A549 treated with CORT108297 at 1 μM for 4 hours (cell line): ENCODE results near the gene UBE2O. TPM values are rescaled to one million over a fixed set of nuclear protein-coding genes. Genes with fewer than 3 reads are reported as not detected.

Experiments
- total RNA-seq: library from RNA; stranded (reverse); fragments of 200-300 nt; extraction: Qiagen RNA extraction; gene quantifications from 5 replicates; pipeline ENCODE4 v1.2.3, GENCODE V29; 2022

The UBE2O gene
- 26.0 to 35.9 TPM (median 34.4 TPM) in 5 replicates for total RNA-seq

DNA sequence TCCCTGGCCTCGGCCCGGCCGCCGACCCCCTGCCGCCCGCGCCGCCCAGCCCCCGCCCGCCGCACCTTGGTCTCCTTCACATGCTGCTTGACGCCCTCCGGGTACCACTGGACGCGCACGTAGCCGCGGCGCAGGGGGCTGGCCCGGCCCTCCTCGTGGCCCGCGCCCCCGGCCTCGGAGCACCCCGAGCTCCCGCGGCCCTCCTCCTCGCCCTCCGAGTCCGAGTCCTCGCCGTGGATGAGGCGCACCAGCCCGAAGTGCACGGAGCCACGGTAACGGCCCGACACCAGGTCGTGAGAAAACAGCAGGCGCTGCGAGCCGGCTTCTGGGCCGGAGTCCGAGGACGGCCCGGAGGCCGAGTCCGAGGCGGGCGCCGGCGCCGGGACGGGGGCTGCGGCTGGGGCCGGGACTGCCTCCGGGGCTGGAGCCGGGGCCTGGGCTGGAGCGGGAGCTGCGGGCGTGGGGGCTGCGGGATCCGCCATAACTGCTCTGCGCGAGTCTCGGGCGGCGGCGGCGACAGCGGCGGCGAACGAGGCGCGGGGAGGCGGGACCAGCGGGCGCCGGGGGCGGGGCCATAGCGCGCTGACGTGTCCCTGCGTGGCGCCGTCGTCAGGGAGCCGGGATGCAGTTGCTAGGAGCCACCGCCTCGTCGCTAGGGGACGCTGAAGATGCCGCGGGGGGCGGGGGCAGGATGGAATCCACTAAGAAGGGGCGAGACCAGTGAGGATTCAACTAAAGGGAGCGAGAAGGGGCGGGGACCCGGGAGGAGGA is at the start of gene UBE2O:
UBE2O (minus strand) TSS at position 493 of the 771 bp plus-strand sequence; CDS start at position 482, 11 bp downstream.

DNA sequence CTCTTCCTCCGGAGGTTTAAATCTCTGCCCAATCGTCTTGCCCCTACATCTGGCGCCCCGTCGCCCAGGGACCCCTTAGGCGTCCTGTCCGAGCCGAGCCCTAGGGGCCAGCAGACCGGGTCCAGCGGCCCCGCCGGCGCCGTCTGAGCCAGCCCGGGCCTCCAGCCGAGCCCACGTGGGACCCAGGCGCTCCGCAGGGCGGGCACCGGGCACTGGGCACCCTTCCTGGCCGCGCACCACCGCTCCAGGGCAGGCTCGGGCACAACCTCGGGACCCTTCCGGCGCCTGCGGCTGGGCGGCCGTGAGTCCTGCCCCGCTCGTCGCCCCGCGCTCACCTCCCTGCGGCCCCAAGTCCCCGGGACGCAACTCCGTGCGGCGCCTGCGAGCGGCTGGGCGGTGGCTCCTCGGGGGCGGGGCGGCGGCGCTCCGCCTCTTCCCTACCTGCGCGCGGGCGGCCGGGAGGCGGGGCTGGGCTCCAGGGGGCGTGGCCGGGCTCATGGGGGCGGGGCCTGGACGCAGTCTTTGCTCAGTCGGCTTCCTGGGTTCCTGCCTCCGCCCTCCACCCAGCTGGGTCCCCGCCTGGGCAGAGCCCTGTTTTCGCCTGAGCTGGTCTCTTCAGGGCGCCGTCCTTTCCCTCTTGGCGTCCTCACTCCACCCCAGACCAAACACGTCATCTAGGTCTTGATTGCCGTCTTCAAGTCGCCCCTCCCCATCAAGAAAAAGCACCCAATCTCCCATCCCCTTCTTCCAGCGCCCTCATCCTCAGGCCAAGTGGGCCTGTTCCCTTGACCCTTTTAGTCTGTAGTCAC is 48.3 kb upstream of the UBE2O start, which contains the start of gene RHBDF2:
RHBDF2 (minus strand) TSS at position 406 of the 809 bp plus-strand sequence. CDS start 19,899 bp downstream, outside the sequence.

DNA sequence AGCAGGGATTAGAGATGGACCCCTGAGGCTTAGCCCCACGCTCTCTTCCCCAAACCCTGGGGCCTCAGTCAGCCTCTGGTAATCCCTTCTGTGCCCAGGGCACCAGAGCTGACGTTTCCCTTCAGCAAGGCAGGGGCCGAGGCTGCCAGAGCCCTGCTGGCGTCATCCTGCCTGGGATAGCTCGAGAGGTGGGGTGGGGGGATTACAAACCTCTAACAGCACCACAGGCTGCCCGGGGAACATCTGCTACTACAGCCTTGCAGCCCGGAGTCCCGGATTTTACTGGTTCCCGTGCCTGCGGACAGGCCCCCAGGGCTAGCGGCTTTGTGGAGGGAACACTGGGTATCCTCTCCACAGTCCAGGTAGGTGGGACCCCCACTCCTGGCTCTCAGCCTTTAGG is 14.4 kb upstream of the UBE2O start, which contains the start of gene AANAT:
AANAT (plus strand) TSS at position 238 of the 400 bp plus-strand sequence. CDS start 1,144 bp downstream, outside the sequence.

DNA sequence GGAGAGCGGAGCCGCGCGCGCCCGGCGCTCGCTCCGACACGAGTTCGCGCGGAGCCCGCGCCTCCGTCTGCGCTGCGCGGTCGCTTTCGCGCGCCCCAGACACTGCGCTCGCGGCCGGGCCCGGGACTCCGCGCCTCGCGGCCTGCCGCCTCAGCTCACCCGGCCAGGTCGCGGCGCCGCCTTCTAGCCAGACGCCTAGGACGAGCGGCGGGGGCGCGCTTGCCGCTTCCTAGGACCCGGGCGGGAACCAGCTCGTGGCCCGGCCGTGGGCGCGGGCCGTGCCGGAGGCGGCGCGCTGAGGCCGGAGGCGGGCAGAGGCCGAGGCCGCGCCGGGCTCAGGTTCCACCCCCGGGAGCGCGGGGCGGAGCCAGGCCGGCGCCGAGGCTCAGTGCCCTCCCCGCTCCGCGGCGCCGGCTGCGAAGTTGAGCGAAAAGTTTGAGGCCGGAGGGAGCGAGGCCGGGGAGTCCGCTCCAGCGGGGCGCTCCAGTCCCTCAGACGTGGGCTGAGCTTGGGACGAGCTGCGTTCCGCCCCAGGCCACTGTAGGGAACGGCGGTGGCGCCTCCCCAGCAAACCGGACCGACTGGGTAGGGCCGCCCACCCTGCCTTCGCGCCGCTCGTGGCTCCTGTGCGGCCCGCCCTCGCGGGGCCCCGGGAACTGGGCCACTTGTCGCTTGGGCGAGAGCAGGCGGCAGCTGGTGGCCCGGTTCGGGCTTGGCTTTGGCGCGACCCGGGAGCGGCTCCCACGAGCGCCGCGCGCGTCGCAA is 68.5 kb downstream of the UBE2O start, which contains the start of gene SPHK1:
SPHK1 (plus strand) TSS at position 388 of the 765 bp plus-strand sequence. CDS start 1,036 bp downstream, outside the sequence.

DNA sequence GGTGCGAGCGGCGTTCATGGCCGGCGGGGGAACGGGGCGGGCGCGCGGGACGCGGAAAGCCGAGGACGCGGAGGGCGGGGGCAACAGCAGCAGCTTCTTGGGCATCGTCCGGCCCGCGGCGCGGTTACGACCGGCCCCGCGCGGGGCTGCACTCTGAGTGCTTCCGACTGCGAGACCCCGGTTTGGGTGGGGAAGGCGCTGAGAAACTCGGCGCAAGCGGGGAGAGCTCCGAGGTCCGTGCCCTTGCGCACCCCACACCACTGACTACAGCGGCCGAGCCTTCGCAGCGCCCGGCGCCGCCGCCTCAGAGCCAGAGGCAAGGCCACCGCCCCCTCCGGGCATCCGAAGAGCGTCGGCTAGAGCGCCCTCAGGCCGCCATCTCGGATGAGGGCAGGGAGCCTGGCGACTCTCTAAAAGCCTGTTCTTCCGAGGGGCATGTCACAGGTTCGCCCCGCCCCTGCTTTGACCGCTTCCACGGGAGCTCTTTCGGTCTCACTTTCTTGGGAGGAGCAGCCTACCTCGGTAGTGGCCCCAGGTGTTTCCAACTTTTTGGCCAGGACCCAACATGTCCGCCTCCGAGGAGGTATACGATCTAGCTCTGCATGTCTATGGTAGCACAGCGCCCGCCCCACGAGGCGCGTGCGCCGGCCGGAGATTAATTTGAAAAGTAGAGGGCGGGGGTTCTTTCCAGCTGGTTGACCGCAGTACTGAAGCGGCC is 99.2 kb downstream of the UBE2O start, which contains the start of gene PRPSAP1:
PRPSAP1 (minus strand) TSS at position 318 of the 718 bp plus-strand sequence; CDS start at position 105, 213 bp downstream.

Other genes with a start within 250 kb of the UBE2O start
- gene RNF157, start 212.7 kb downstream of the UBE2O start, total RNA-seq, result 5.1 to 6.0 TPM (median 5.7 TPM) in 5 replicates
- 43.1 to 93.0 TPM (median 88.6 TPM) in 5 replicates for gene UBALD2, start 187.8 kb downstream of the UBE2O start, total RNA-seq
- 0.83 to 1.7 TPM (median 1.2 TPM) in 5 replicates for gene QRICH2, start 144.9 kb downstream of the UBE2O start, total RNA-seq
- 53.3 to 68.3 TPM (median 63.3 TPM) in 5 replicates for gene PRPSAP1, start 99.2 kb downstream of the UBE2O start, total RNA-seq
- 41.3 to 64.7 TPM (median 57.3 TPM) in 5 replicates for gene SPHK1, start 68.5 kb downstream of the UBE2O start, total RNA-seq
- 0.15 to 0.33 TPM (median 0.22 TPM) in 5 replicates for gene AANAT, start 14.5 kb upstream of the UBE2O start, total RNA-seq
- 55.1 to 74.7 TPM (median 68.7 TPM) in 5 replicates for gene RHBDF2, start 48.3 kb upstream of the UBE2O start, total RNA-seq
- 0.91 to 1.8 TPM (median 1.1 TPM) in 5 replicates for gene CYGB, start 84.6 kb upstream of the UBE2O start, total RNA-seq
- 0.22 TPM in 1 of 5 replicates, not detected in the others for gene PRCD, start 86.9 kb upstream of the UBE2O start, total RNA-seq
- gene ST6GALNAC2, start 132.7 kb upstream of the UBE2O start, total RNA-seq, result 0.31 to 0.87 TPM (median 0.51 TPM) in 5 replicates
- gene ST6GALNAC1, start 190.6 kb upstream of the UBE2O start, total RNA-seq, result 0.14 to 0.41 TPM (median 0.16 TPM) in 5 replicates